HG02884 (cell line): ENCODE data around the gene ARID1B.
A peak's percentile ranks its signal among the peaks of the same experiment; 100 is the strongest.

Experiments
- ATAC-seq: cut with Tn5 transposase; IDR thresholded peaks from one replicate; pipeline ENCODE4 v1.9.1; 2021; ENCODE audit warnings: mild to moderate bottlenecking, moderate library complexity; ENCODE audit not compliant: unreplicated experiment

Gene ARID1B

GRCh38 chr6:157217894-157218370 is 440.8 kb downstream of the ARID1B start:
- no peak for ATAC-seq

- ATAC-seq = no peak
These were observed 441.4 kb downstream of the ARID1B start for GRCh38 chr6:157218371-157219198.

GRCh38 chr6:157219201-157220200 is 442.3 kb downstream of the ARID1B start:
- no peak for ATAC-seq

GRCh38 chr6:157220485-157220884 is 443.3 kb downstream of the ARID1B start:
- no peak for ATAC-seq

GRCh38 chr6:157221049-157221816 is 444.1 kb downstream of the ARID1B start:
- peak; percentile 58 for ATAC-seq

GRCh38 chr6:157221817-157222175 is 444.6 kb downstream of the ARID1B start:
- ATAC-seq = no peak

GRCh38 chr6:157222201-157222981 is 445.2 kb downstream of the ARID1B start:
- ATAC-seq = no peak

GRCh38 chr6:157223021-157223430 is 445.8 kb downstream of the ARID1B start:
- ATAC-seq = no peak

- ATAC-seq = no peak
These were observed 446.3 kb downstream of the ARID1B start for GRCh38 chr6:157223511-157223910.

GRCh38 chr6:157224178-157224950 is 447.2 kb downstream of the ARID1B start:
- no peak for ATAC-seq

- no peak for ATAC-seq
These were observed 447.9 kb downstream of the ARID1B start for GRCh38 chr6:157224951-157225574.

- ATAC-seq = no peak
These were observed 448.4 kb downstream of the ARID1B start for GRCh38 chr6:157225575-157225995.

GRCh38 chr6:157226026-157226625 is 448.9 kb downstream of the ARID1B start:
- ATAC-seq = no peak

GRCh38 chr6:157226761-157227160 is 449.6 kb downstream of the ARID1B start:
- ATAC-seq = no peak

GRCh38 chr6:157227202-157228166 is 450.3 kb downstream of the ARID1B start:
- ATAC-seq = no peak

- ATAC-seq = no peak
These were observed 451.4 kb downstream of the ARID1B start for GRCh38 chr6:157228426-157229131.
